ENCODE results near the gene SYNE2.
A peak's percentile ranks its signal among the peaks of the same experiment; 100 is the strongest.
"Not testable (repeated sequence)": the region's sequence is repeated elsewhere in the genome, so short reads cannot be mapped to it uniquely, and the experiment has no call there.

SYNE2 gene

DNA sequence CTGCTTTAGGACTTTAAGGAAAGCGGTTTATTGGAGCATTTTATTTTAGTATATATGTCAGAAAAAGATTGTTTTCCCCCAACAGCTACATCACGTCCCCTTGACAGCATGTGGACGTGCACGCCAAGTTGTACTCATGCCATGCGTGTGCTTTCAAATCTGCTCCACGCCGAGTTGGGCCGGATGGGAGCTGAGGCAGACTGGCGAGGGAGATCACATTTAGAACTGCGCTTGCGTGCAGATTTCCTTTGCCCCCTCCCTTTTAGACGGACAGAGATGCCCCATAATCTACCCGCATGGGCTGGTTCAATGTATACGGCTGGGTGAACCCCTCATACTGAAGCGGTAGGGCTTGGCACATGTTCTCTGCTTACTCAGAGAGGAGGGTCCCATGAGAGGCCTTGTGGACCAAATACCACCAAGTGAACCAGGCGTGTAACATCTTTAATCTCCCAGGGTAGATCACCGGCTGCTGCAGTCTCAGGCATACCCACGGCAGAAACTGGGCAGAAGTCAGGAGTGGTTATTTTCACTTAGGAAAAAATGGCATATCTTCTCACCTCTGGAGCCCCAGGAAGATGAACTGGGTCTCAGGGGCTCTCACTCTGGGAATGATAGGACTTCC, 349.2 kb downstream of the SYNE2 start:
- DNase-seq, result no peak

- no peak for DNase-seq
Observed at GRCh38 chr14:64202716-64203115, 349.9 kb downstream of the SYNE2 start.

- DNase-seq, result no peak
Observed at GRCh38 chr14:64203366-64204006, 350.7 kb downstream of the SYNE2 start.

- DNase-seq, result no peak
Observed at GRCh38 chr14:64208261-64208660, 355.5 kb downstream of the SYNE2 start.

DNA sequence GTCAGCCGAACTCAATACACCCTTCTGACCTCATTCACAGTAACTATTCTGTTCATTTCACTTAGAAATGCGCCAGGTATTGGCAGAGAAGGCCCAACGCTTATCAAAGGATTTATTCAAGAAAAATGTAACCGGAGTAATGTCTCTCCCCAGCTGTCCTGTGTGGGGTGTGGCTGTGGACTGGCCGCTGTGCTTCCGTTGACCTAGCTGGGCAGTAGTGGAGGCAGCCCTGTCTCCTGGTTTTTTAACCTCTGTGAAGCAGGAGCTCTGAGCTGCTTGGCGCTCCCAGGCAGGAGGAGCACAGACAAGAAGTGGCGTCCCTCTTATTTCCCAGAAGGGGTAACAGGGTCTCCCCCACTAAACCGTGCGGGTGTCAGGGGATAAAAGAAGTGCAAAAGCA, 356.2 kb downstream of the SYNE2 start:
- no peak for DNase-seq

- peak; percentile 16 to 17 for DNase-seq
Observed at GRCh38 chr14:64209444-64210131, 356.8 kb downstream of the SYNE2 start.

GRCh38 chr14:64210216-64210615, 357.4 kb downstream of the SYNE2 start:
- no peak for DNase-seq

- not testable (repeated sequence) for DNase-seq
Observed at GRCh38 chr14:64210912-64211311, 358.1 kb downstream of the SYNE2 start.

DNA sequence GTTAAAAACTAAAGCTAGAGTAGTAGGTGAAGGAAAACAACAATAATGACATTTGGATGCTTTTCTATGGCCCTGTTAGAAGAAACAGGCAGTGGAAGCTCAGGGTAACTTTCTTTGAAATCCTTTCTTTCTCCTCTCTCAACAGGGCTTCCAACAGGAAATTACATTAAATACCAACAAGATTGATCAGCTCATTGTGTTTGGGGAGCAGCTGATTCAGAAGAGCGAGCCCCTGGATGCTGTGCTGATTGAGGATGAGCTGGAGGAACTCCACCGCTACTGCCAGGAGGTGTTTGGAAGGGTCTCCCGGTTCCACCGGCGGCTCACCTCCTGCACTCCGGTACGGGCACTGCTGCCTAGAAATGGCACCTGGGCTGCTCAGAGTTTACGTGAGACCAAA, 359.9 kb downstream of the SYNE2 start:
- DNase-seq, result no peak

GRCh38 chr14:64213086-64213485, 360.3 kb downstream of the SYNE2 start:
- no peak for DNase-seq

- no peak for DNase-seq
Observed at GRCh38 chr14:64213853-64214570, 361.2 kb downstream of the SYNE2 start.

- no peak for DNase-seq
Observed at GRCh38 chr14:64215274-64215673, 362.5 kb downstream of the SYNE2 start.

- DNase-seq, result no peak
Observed at GRCh38 chr14:64215978-64216377, 363.2 kb downstream of the SYNE2 start.

DNA sequence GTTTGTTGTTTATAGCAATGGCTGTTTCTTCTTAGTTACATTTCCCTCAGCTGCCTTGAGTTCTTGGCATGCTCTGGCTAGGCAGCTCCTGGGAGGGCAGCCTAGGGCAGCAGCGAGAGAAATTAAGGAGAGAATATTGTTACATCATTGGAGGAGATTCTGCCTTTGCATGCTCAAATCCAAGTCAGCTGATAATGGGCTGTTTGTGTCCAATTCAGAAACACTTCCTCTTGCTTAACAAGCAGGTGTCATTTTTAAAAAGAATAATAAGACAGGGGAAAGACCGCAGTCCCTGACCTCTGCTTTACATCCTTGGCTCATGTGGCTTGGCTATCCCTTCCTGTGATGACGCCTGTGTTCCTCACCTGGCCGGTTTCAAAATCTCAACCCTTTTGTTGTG, 364.5 kb downstream of the SYNE2 start:
- no peak for DNase-seq

- no peak for DNase-seq
Observed at GRCh38 chr14:64217834-64218233, 365.0 kb downstream of the SYNE2 start.

GRCh38 chr14:64218344-64219240, 365.8 kb downstream of the SYNE2 start:
- DNase-seq, result no peak

DNA sequence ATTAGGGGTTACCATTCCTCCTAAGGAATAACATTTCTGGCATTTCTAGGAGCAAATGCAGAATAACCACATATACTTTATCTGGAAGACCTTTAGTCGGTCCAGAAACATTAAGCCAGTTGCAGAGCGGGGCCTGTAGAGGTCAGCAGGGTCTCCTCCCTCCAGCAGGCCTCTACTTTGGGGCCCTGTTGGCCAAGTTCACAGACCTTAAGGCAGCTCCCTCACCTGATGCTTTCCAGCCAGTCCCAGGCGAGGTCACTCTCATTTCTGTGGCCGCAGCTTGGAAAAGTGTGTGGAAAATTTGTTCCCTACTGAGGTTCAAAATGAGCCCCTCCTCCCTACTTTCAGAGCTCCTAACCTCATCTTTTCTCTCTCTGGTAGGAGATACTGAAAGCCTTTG, 367.3 kb downstream of the SYNE2 start:
- no peak for DNase-seq

DNA sequence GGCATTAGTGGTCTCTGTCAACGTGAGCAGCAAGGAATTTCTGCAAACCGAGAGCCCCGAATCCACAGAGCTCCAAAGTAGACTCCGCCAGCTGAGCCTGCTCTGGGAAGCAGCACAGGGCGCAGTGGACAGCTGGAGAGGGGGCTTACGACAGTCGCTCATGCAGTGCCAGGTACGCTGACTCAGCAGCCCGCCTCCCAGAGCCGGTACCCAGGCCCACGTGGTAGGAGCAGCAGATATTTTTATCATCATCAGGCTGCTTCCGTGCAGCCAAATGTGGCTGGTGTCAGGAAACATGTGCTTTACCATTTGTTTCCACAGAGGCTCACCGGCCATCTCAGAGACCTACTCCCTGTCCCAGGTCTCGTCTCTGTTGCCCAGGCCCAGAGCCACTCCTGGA, 367.7 kb downstream of the SYNE2 start:
- DNase-seq, result no peak

- DNase-seq, result no peak
Observed at GRCh38 chr14:64221391-64222003, 368.7 kb downstream of the SYNE2 start.

GRCh38 chr14:64225151-64225757, 372.4 kb downstream of the SYNE2 start:
- no peak for DNase-seq

- no peak for DNase-seq
Observed at GRCh38 chr14:64227856-64228255, 375.1 kb downstream of the SYNE2 start.

- DNase-seq, result no peak
Observed at GRCh38 chr14:64229489-64229888, 376.7 kb downstream of the SYNE2 start.
